PC-3 (cell line): ENCODE data around the gene ABCC12.

Experiments used
- CTCF ChIP-seq: fragments of 300-600 bp; sonication (generic); conservative IDR thresholded peaks from 2 replicates; pipeline ENCODE4 v1.5.1; 2017; ENCODE audit warnings: antibody characterized with exemption, low read depth, mild to moderate bottlenecking, low read length
- EZH2 ChIP-seq: fragments of 300-600 bp; sonication (generic); IDR thresholded peaks from one replicate; pipeline ENCODE4 v1.6.1; 2017; ENCODE audit warnings: antibody characterized with exemption, mild to moderate bottlenecking, low read length; ENCODE audit not compliant: unreplicated experiment
- EZH2phosphoT487 ChIP-seq: fragments of 300-600 bp; sonication (generic); IDR thresholded peaks from 2 replicates; pipeline ENCODE4 v1.6.1; 2018; ENCODE audit warnings: mild to moderate bottlenecking, antibody characterized with exemption, low read length, borderline replicate concordance

- TF ChIP-seq EZH2 (no peak), CTCF (no peak), EZH2phosphoT487 (no peak)
Observed at GRCh38 chr16:48176635-48177408, 21.0 kb upstream of the ABCC12 start.
